Kidney (tissue), 14 donors: ENCODE data around the gene TRIM47. TPM values are rescaled to one million over a fixed set of nuclear protein-coding genes. Genes with fewer than 3 reads are reported as not detected.

Experiments
- DNase-seq, 5 donors: peaks; one replicate each; pipeline ENCODE4 v3.0.0-alpha.2; 2013 to 2020
- FAIRE-seq: peaks from 2 replicates; lab custom pipeline; 2012; peaks lifted over from hg19 to GRCh38; lab: Jason Lieb, UNC
- H3K27ac ChIP-seq, 2 donors: one replicate each; pipeline ENCODE4 v1.7.0; 2013; ENCODE audit warnings: low read depth in 2 of 2, low read length in 2 of 2, inconsistent platforms in 1 of 2
- H3K27me3 ChIP-seq: one replicate; pipeline ENCODE4 v1.7.1; 2013; ENCODE audit warnings: low read length, inconsistent platforms; ENCODE audit not compliant: control insufficient read depth, insufficient read depth
- H3K36me3 ChIP-seq, 3 donors: one replicate each; pipeline versions ENCODE4 v1.7.0 to v1.7.1; 2013; ENCODE audit warnings: low read length in 3 of 3, control low read depth in 1 of 3, inconsistent platforms in 1 of 3; ENCODE audit not compliant: insufficient read depth in 3 of 3, control insufficient read depth in 2 of 3
- H3K4me1 ChIP-seq, 3 donors: one replicate each; pipeline versions ENCODE4 v1.7.0 to v1.7.1; 2013; ENCODE audit warnings: low read length in 3 of 3, inconsistent platforms in 1 of 3, low read depth in 1 of 3; ENCODE audit not compliant: control insufficient read depth in 2 of 3, insufficient read depth in 2 of 3
- H3K4me3 ChIP-seq, 3 donors: one replicate each; pipeline versions ENCODE4 v1.7.0 to v1.8.1; 2013; ENCODE audit warnings: low read length in 3 of 3, control low read depth in 1 of 3, inconsistent platforms in 1 of 3
- H3K9ac ChIP-seq, 3 donors: one replicate each; pipeline versions ENCODE4 v1.7.0 to v1.7.1; 2013; ENCODE audit warnings: low read length in 3 of 3, control low read depth in 1 of 3, inconsistent platforms in 1 of 3
- H3K9me3 ChIP-seq, 3 donors: one replicate each; pipeline versions ENCODE4 v1.7.0 to v1.7.1; 2013; ENCODE audit warnings: low read length in 3 of 3, control low read depth in 1 of 3, inconsistent platforms in 1 of 3; ENCODE audit not compliant: control insufficient read depth in 2 of 3, insufficient read depth in 1 of 3
- CTCF ChIP-seq: IDR thresholded peaks from 3 replicates; pipeline ENCODE4 v1.5.1; 2012; ENCODE audit warnings: mild to moderate bottlenecking, moderate library complexity, borderline replicate concordance; ENCODE audit not compliant: insufficient read depth; ENCODE audit errors: extremely low read depth
- intact Hi-C: fragments of 100-400 bp; cut with DNase I; formaldehyde crosslinking; loops from one replicate; pipeline ENCODE4 v1.11.1; 2022
- polyA plus RNA-seq: library from polyadenylated mRNA; stranded (reverse); fragments of 350-450 nt; fragmentation: Illumina TruSeq; extraction: RNeasy Lipid Tissue Mini Kit (QIAGEN cat#74804); gene quantifications from one replicate; pipeline ENCODE4 v1.2.3, GENCODE V29; 2014; ENCODE audit warnings: low read depth, low replicate concordance; ENCODE audit not compliant: insufficient read depth
- total RNA-seq: library from RNA; stranded (reverse); fragmentation: NEBNext Ultra II Directional; extraction: Animal tissue kit (Norgen Biotek cat#: 25700); gene quantifications from one replicate; pipeline ENCODE4 v1.2.1, GENCODE V29; 2021
- donor health status: control.
- donor health status: control.
- donor health status: control.
- donor health status: control.
- donor health status: control.
- donor health status: DM: yes; HTN: yes; CAD: no.
- donor health status: Normal renal cell carcinoma (clear cell type).

Gene TRIM47
- total and polyA plus RNA-seq, 2 donors from 2014 or later = 95.0 to 118 TPM

GRCh38 chr17:75913537-75914210 is 35.3 kb upstream of the TRIM47 start:
- H3K9ac ChIP-seq = no peak overlapping the region
- FAIRE-seq = no peak
- no peak for TF ChIP-seq CTCF
- H3K4me3 ChIP-seq = no peak overlapping the region
- H3K36me3 ChIP-seq = peaks cover 0 to 3% (median 0%) of the 10 kb centered on the region in 3 donors
- intact Hi-C loops = loop anchor here (10.0 kb wide), 1 partner anchor 91 kb away; the partner anchor contains the start of gene CDK3
- H3K4me1 ChIP-seq = no peaks in the 10 kb centered on the region
- no peak overlapping the region for H3K27ac ChIP-seq
- DNase-seq = no peak
- H3K9me3 ChIP-seq = no peaks in the 10 kb centered on the region
- no peaks in the 10 kb centered on the region for H3K27me3 ChIP-seq

GRCh38 chr17:75910699-75911098 is 32.3 kb upstream of the TRIM47 start:
- DNase-seq (peak in 2 of 5 donors; percentile 30 to 38), FAIRE-seq (no peak)
- H3K36me3 ChIP-seq = peaks cover 0 to 3% (median 0%) of the 10 kb centered on the region in 3 donors
- no peak overlapping the region for H3K27ac ChIP-seq
- intact Hi-C loops = loop anchor here (10.0 kb wide), 1 partner anchor 94 kb away; the partner anchor contains the start of gene CDK3
- no peak overlapping the region for H3K4me3 ChIP-seq
- H3K4me1 ChIP-seq = no peaks in the 10 kb centered on the region
- H3K9ac ChIP-seq = no peak overlapping the region
- H3K27me3 ChIP-seq = no peaks in the 10 kb centered on the region
- no peak for TF ChIP-seq CTCF
- H3K9me3 ChIP-seq = no peaks in the 10 kb centered on the region

GRCh38 chr17:75909812-75910274 is 31.5 kb upstream of the TRIM47 start:
- FAIRE-seq (no peak), DNase-seq (peak in 3 of 5 donors; percentile 12 to 76 (median 62))
- Histone ChIP-seq H3K27me3 (no peaks in the 10 kb centered on the region), H3K9ac (no peak overlapping the region), H3K4me3 (no peak overlapping the region), H3K9me3 (no peaks in the 10 kb centered on the region), H3K27ac (no peak overlapping the region), H3K36me3 (peaks cover 0 to 3% (median 0%) of the 10 kb centered on the region in 3 donors), H3K4me1 (no peaks in the 10 kb centered on the region)
- TF ChIP-seq CTCF = no peak
- intact Hi-C loops = loop anchor here (10.0 kb wide), 1 partner anchor 95 kb away; the partner anchor contains the start of gene CDK3
